ENCODE results near the gene TAS2R41. TPM values are rescaled to one million over a fixed set of nuclear protein-coding genes. Genes with fewer than 3 reads are reported as not detected.

Gene TAS2R41
- total RNA-seq, 2 donors from 2014 or later, result not detected

DNA sequence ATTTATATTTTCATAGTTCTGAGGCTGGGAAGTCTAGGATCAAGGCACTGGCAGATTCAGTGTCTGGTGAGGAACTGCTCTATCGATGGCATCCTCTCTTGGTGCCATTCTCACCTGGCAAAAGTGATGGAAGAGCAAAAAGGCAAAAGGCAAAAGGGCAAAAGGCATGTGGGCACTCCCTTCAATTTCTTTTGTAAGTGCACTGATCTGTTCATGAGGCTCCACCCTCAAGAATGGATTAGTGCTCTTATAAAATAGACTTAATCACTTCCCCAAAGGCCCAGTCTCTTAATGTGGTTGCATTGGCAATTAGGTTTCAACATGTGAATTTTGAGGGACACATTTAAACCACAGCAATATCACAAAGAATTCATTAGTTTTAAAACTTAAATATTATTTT is 18.3 kb upstream of the TAS2R41 start:
- no peaks in the 10 kb centered on the region for H3K9me3 ChIP-seq
- H3K4me3 ChIP-seq, result no peak overlapping the region
- no peak for DNase-seq
- no peaks in the 10 kb centered on the region for H3K36me3 ChIP-seq (replicated peaks in 1 of 2; ENCODE audit: insufficient read depth in 1 of 2, low read depth in 2 of 2)
- H3K27ac ChIP-seq, result no peak overlapping the region
- TF ChIP-seq POLR2A (IDR thresholded peaks at IDR 0.05) (no peak), CTCF (IDR thresholded peaks at IDR 0.05) (no peak)
- no peak for ATAC-seq
- H3K27me3 ChIP-seq, result no peaks in the 10 kb centered on the region
- no peaks in the 10 kb centered on the region for H3K4me1 ChIP-seq
- intact Hi-C loops (cut with DNase I), result no loop called here
- 75 to 88% methylated on average over 1 of the region's 1 CpG for WGBS, 2 donors

- H3K27me3 ChIP-seq, result no peaks in the 10 kb centered on the region
- TF ChIP-seq CTCF (IDR thresholded peaks at IDR 0.05) (no peak), POLR2A (IDR thresholded peaks at IDR 0.05) (no peak)
- no peak for ATAC-seq
- no peaks in the 10 kb centered on the region for H3K9me3 ChIP-seq
- H3K4me1 ChIP-seq, result no peaks in the 10 kb centered on the region
- DNase-seq, result no peak
- intact Hi-C loops (cut with DNase I), result no loop called here
- 51 to 57% methylated on average over 4 of the region's 4 CpGs for WGBS, 2 donors
- no peak overlapping the region for H3K4me3 ChIP-seq
- no peaks in the 10 kb centered on the region for H3K36me3 ChIP-seq (replicated peaks in 1 of 2; ENCODE audit: insufficient read depth in 1 of 2, low read depth in 2 of 2)
- H3K27ac ChIP-seq, result no peak overlapping the region
Observed at GRCh38 chr7:143460271-143460979, 17.2 kb upstream of the TAS2R41 start.

DNA sequence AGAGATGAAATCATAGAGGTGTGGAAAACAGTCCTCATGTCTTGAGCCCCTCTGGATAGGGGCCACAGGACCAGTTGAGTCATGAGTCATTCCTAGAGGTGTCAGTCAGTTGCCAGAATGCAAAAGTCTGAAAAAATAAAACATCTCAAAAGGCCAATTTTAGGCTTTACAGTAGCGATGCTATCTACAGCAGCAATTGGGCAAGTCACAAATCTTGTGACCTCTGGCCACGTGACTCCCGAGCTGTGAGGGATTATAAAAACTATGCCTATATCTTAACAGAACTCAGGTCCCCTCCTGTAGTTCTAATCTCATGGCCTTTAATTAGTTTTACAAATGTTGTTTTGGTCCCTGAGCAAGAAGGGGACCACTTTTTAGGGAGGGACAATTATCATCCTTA is 15.6 kb upstream of the TAS2R41 start:
- intact Hi-C loops (cut with DNase I), result no loop called here
- no peak for ATAC-seq
- no peaks in the 10 kb centered on the region for H3K36me3 ChIP-seq (replicated peaks in 1 of 2; ENCODE audit: insufficient read depth in 1 of 2, low read depth in 2 of 2)
- no peaks in the 10 kb centered on the region for H3K4me1 ChIP-seq
- WGBS, 2 donors, result 77 to 82% methylated on average over 3 of the region's 3 CpGs
- no peak for TF ChIP-seq CTCF (IDR thresholded peaks at IDR 0.05)
- no peak overlapping the region for H3K27ac ChIP-seq
- no peaks in the 10 kb centered on the region for H3K27me3 ChIP-seq
- no peaks in the 10 kb centered on the region for H3K9me3 ChIP-seq
- no peak overlapping the region for H3K4me3 ChIP-seq
- no peak for DNase-seq

DNA sequence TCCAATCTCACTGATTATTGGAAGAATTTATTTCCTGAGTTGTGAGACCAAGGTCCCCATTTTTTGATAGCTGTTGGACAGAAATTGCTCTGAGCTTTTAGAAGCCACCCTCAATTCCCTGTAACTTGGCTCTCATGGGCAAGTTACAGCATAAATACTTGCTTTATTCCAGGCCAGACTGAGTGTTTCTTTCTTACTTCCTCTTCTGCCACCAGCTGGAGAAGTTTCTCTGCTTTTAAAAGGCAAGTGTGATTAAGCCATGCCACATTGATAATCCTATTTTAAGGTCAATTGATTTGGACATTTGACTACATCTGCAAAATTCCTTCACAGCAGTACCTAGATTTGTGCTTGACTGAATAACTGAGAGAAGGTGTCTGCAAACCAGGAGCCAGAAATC is 14.1 kb upstream of the TAS2R41 start:
- no peak for DNase-seq
- Histone ChIP-seq H3K4me3 (no peak overlapping the region), H3K27ac (no peak overlapping the region), H3K4me1 (no peaks in the 10 kb centered on the region), H3K27me3 (no peaks in the 10 kb centered on the region), H3K36me3 (replicated peaks in 1 of 2; ENCODE audit: insufficient read depth in 1 of 2, low read depth in 2 of 2) (no peaks in the 10 kb centered on the region), H3K9me3 (no peaks in the 10 kb centered on the region)
- ATAC-seq, result no peak
- intact Hi-C loops (cut with DNase I), result no loop called here
- TF ChIP-seq CTCF (IDR thresholded peaks at IDR 0.05) (no peak), POLR2A (IDR thresholded peaks at IDR 0.05) (no peak)

GRCh38 chr7:143463957-143464356 is 13.7 kb upstream of the TAS2R41 start:
- Histone ChIP-seq H3K27me3 (no peaks in the 10 kb centered on the region), H3K4me3 (no peak overlapping the region), H3K27ac (no peak overlapping the region), H3K9me3 (no peaks in the 10 kb centered on the region), H3K4me1 (no peaks in the 10 kb centered on the region), H3K36me3 (replicated peaks in 1 of 2; ENCODE audit: insufficient read depth in 1 of 2, low read depth in 2 of 2) (no peaks in the 10 kb centered on the region)
- no peak for DNase-seq
- intact Hi-C loops (cut with DNase I), result no loop called here
- no peak for TF ChIP-seq CTCF (IDR thresholded peaks at IDR 0.05)
- TF ChIP-seq POLR2A (IDR thresholded peaks at IDR 0.05), result no peak
- no peak for ATAC-seq
- WGBS, 2 donors, result 27 to 50% methylated on average over 1 of the region's 1 CpG

Measured in body of pancreas (tissue), 4 donors.